Measurements from ENCODE around the gene SELENOO. TPM values are rescaled to one million over a fixed set of nuclear protein-coding genes. Genes with fewer than 3 reads are reported as not detected.
A peak's percentile ranks its signal among the peaks of the same experiment; 100 is the strongest.

Gene SELENOO
- total RNA-seq, 1 donor from 2014 or later = 24.5 TPM

DNA sequence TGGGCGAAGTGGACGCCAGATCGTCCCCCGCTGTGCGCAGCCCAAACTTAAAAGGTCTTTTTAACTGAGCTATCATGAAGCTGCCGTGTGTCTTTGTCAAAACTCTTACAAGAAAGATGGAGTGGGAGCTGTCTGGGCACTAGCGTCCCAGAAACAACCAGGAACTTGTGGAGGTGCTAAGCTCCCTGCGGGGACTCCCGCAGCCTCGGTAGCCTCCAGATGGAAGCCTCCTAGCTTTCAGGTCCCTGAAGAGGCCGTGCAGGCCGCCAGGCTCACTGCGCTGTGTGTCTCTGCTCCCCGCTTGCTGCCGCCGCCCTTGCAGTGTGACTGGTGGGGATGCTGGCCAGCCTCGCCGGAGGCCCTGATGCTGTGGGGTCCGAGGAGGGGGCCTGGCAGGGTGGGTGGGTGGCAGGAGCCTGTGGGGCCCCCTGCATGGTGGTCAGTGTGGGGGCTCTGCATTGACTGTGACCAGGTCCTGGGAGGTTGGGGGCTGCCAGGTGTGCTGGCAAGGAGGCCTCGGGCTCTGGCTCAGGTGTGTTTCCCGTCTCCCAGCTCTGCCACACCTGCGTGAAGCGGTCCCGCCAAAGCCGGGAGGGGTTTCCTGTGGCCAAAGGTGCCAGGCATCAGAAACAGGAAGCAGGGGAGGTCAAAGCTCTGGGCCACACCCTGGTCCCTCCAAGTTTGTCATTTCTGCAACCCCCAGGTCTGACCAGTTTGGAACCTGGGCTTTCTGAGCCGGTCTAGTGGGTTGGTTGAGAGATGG, 13.9 kb upstream of the SELENOO start:
- TF ChIP-seq, protein P1, sequence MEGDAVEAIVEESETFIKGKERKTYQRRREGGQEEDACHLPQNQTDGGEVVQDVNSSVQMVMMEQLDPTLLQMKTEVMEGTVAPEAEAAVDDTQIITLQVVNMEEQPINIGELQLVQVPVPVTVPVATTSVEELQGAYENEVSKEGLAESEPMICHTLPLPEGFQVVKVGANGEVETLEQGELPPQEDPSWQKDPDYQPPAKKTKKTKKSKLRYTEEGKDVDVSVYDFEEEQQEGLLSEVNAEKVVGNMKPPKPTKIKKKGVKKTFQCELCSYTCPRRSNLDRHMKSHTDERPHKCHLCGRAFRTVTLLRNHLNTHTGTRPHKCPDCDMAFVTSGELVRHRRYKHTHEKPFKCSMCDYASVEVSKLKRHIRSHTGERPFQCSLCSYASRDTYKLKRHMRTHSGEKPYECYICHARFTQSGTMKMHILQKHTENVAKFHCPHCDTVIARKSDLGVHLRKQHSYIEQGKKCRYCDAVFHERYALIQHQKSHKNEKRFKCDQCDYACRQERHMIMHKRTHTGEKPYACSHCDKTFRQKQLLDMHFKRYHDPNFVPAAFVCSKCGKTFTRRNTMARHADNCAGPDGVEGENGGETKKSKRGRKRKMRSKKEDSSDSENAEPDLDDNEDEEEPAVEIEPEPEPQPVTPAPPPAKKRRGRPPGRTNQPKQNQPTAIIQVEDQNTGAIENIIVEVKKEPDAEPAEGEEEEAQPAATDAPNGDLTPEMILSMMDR (conservative IDR thresholded peaks at IDR 0.05) = no peak
- Mint-ChIP-seq H3K27ac (ENCODE audit: unreplicated experiment) (no peak overlapping the region), H3K36me3 (ENCODE audit: low read depth) (no peaks in the 10 kb centered on the region), H3K27me3 (ENCODE audit: low read depth) (no peaks in the 10 kb centered on the region), H3K9me3 (no peaks in the 10 kb centered on the region), H3K4me1 (peaks cover 12% of the 10 kb centered on the region), H3K4me3 (peak overlapping the region; percentile 90)
- DNase-seq (ENCODE audit: low read depth, low spot score) = no peak

DNA sequence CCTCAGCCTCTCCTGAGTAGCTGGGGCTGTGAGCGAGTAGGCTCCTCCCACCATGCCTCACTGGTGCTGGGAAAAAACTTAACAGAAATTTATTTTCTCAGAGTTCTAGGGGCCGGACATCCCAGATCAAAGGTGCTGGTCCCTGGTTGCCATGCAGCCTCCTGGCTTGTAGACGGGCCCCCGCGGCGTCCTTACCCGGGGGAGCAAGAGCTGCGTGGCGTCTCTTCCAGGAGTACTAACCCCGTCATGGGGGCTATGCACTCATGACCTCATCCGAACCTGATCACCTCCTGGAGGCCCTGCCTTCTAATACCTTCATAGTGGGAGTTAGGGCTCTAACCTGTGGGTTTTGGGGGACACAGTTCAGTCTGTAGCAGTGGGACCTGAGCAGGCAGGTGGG, 12.5 kb upstream of the SELENOO start:
- Mint-ChIP-seq H3K36me3 (ENCODE audit: low read depth) (no peaks in the 10 kb centered on the region), H3K27ac (ENCODE audit: unreplicated experiment) (no peak overlapping the region), H3K9me3 (no peaks in the 10 kb centered on the region), H3K27me3 (ENCODE audit: low read depth) (no peaks in the 10 kb centered on the region), H3K4me3 (peak overlapping the region; percentile 72), H3K4me1 (peaks cover 12% of the 10 kb centered on the region)
- no peak for DNase-seq (ENCODE audit: low read depth, low spot score)
- TF ChIP-seq, protein P1 (conservative IDR thresholded peaks at IDR 0.05) = no peak

DNA sequence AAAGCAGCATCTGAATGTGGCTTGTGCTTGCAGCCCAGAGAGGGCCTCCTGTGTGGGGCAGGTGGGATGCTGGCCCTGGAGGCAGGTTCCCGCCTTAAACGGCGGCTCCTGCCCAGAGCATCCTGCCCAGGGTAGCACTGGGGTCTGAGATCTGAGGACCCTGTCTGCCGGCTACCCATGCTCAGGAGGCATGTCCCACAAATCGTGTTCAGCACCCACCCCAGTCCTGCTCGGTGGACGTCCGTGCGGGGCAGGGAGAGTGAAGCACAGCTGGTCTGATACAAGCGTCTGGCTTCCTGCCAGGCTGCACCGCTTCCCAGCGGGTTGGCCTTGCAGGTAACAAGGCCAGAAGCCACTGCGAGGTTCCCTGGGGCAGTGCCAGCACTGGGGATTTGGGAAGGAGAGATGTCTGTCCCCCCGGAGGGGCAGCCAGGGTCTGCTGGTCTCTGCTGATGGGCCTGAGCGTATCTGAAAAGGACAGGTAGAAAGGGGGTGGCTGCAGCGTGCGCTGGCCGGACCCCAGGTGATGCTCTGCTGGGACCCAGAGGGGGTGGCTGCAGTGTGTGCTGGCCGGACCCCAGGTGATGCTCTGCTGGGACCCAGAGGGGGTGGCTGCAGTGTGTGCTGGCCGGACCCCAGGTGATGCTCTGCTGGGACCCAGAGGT, 11.5 kb upstream of the SELENOO start:
- DNase-seq (ENCODE audit: low read depth, low spot score) = no peak
- no peaks in the 10 kb centered on the region for H3K27me3 Mint-ChIP-seq (ENCODE audit: low read depth)
- H3K9me3 Mint-ChIP-seq = no peaks in the 10 kb centered on the region
- no peaks in the 10 kb centered on the region for H3K36me3 Mint-ChIP-seq (ENCODE audit: low read depth)
- H3K27ac Mint-ChIP-seq (ENCODE audit: unreplicated experiment) = no peak overlapping the region
- no peak overlapping the region for H3K4me3 Mint-ChIP-seq
- TF ChIP-seq, protein P1 (conservative IDR thresholded peaks at IDR 0.05) = no peak
- H3K4me1 Mint-ChIP-seq = peaks cover 12% of the 10 kb centered on the region

DNA sequence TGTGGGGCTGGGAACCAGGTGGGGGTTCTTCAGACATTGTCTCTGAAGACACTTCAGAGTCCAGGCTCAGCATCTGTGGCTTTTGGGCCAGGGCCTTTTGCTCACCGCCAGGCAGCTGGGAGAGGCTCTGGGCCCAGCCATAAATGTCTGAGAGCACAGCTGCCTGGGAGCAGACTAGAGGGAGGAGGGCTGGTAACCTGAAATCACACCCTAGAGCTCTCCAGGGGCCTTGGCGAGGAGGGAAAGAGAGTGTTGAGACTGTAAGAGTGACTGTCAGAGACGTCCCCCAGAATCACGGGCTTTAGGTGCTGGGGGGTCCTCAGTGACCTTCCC, 11.0 kb upstream of the SELENOO start:
- Mint-ChIP-seq H3K27me3 (ENCODE audit: low read depth) (no peaks in the 10 kb centered on the region), H3K4me1 (peaks cover 12% of the 10 kb centered on the region), H3K9me3 (no peaks in the 10 kb centered on the region), H3K27ac (ENCODE audit: unreplicated experiment) (no peak overlapping the region), H3K36me3 (ENCODE audit: low read depth) (no peaks in the 10 kb centered on the region), H3K4me3 (no peak overlapping the region)
- DNase-seq (ENCODE audit: low read depth, low spot score) = no peak
- TF ChIP-seq, protein P1 (conservative IDR thresholded peaks at IDR 0.05) = no peak

DNA sequence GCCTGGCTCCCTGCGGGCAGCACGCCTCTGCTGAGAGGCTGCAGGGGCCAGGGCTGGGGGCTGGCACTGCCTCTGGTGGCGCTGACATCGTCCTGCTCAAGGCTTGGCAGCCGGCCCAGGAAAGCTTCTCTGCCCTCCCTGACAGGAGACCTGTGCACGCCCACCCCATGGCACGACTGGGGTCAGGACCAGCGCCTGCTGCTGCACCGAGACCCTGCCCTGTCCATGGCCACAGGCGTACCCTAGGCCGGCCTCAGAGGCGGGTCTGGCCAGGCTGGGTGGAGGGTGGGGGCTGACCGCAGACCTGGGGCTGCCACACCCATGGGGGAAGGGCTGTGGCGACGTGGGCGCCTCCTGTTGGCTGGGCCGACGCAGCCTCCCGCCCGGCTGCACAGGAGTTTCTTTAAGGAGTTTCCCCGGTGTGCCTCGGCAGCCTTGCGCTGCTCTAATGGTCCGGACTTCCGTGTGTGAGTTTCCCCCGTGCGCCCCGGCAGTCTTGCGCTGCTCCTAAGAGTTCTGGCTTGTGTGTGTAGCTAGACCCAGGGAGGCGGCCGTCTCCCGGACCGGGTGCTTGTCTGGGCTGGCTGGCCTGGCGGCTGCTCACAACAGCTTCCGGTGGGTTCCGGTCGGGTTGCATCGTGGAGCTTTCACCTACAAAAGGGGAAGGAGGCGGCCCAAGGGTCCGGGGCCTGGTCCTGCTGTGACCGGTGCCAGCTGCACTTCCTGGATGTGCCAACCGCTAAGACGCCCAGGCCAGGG, 10.4 kb upstream of the SELENOO start:
- TF ChIP-seq, protein P1 (conservative IDR thresholded peaks at IDR 0.05) = no peak
- Mint-ChIP-seq H3K36me3 (ENCODE audit: low read depth) (no peaks in the 10 kb centered on the region), H3K27me3 (ENCODE audit: low read depth) (no peaks in the 10 kb centered on the region), H3K4me1 (peaks cover 11% of the 10 kb centered on the region), H3K27ac (ENCODE audit: unreplicated experiment) (no peak overlapping the region), H3K9me3 (no peaks in the 10 kb centered on the region), H3K4me3 (no peak overlapping the region)
- DNase-seq (ENCODE audit: low read depth, low spot score) = no peak
